B cell (primary cell): ENCODE data around the gene OR9Q1. TPM values are rescaled to one million over a fixed set of nuclear protein-coding genes. Genes with fewer than 3 reads are reported as not detected.

ENCODE experiments used
- ATAC-seq: fragments of 200-7000 bp; cut with Tn5 transposase; one replicate; pipeline ENCODE4 v1.10.0; 2021; ENCODE audit warnings: low read depth, mild to moderate bottlenecking, moderate number of reproducible peaks, moderate library complexity
- CTCF ChIA-PET: fragments of 350-600 bp; sonication (Branson Sonifier 250); formaldehyde crosslinking; loops from one replicate; lab custom pipeline; 2021; ENCODE audit warnings: antibody characterized with exemption, inconsistent platforms; lab: Charles Lee
- POLR2A ChIA-PET: fragments of 350-600 bp; sonication (Branson Sonifier 250); formaldehyde crosslinking; loops from one replicate; lab custom pipeline; 2021; ENCODE audit warnings: antibody characterized with exemption; lab: Charles Lee
- DNase-seq: peaks from one replicate; pipeline ENCODE4 v3.0.0; 2013
- H2AFZ ChIP-seq: 2 replicates; pipeline ENCODE4 v1.6.1; 2012; ENCODE audit warnings: mild to moderate bottlenecking, low read depth, low read length; ENCODE audit not compliant: insufficient read depth, poor library complexity, severe bottlenecking
- H3K27ac ChIP-seq, 2 donors: 1 replicate in 1 of 2; 2 replicates in 1 of 2; pipeline ENCODE4 v1.5.1; 2012 to 2013; ENCODE audit warnings: low read length in 2 of 2, mild to moderate bottlenecking in 2 of 2, moderate library complexity in 1 of 2
- H3K27me3 ChIP-seq, 4 experiments: fragments of 200-600 bp in 1 of 4; sonication (generic) in 1 of 4; replicated peaks in 1 of 4; 1 replicate in 2 of 4; 2 replicates in 2 of 4; pipeline versions ENCODE4 v1.6.1 to v1.7.0; 2013 to 2016; ENCODE audit warnings: low read length in 3 of 4, mild to moderate bottlenecking in 2 of 4, mixed read lengths in 1 of 4, moderate library complexity in 1 of 4; ENCODE audit not compliant: insufficient read depth in 4 of 4, control insufficient read depth in 3 of 4; ENCODE audit errors: control extremely low read depth in 1 of 4
- H3K36me3 ChIP-seq, 2 experiments: replicated peaks in 1 of 2; 1 replicate in 1 of 2; 2 replicates in 1 of 2; pipeline versions ENCODE4 v1.6.1 to v1.7.1; 2013; ENCODE audit warnings: low read length in 1 of 2; ENCODE audit not compliant: insufficient read depth in 2 of 2, control insufficient read depth in 1 of 2; ENCODE audit errors: control extremely low read depth in 1 of 2, extremely low read depth in 1 of 2
- H3K4me1 ChIP-seq, 2 donors: fragments of 200-600 bp in 1 of 2; sonication (generic) in 1 of 2; 1 replicate in 1 of 2; 2 replicates in 1 of 2; pipeline versions ENCODE4 v1.5.1 to v1.6.1; 2013 to 2017; ENCODE audit warnings: low read length in 2 of 2; ENCODE audit not compliant: control insufficient read depth in 2 of 2, insufficient read depth in 2 of 2
- H3K4me2 ChIP-seq: replicated peaks from 2 replicates; pipeline ENCODE3; 2012; ENCODE audit warnings: mild to moderate bottlenecking, low read depth, low read length; ENCODE audit not compliant: poor library complexity, severe bottlenecking
- H3K4me3 ChIP-seq, 5 experiments: fragments of 200-600 bp in 1 of 5; sonication (generic) in 1 of 5; 1 replicate in 3 of 5; 2 replicates in 2 of 5; pipeline versions ENCODE4 v1.5.1 to v1.7.0; 2011 to 2016; ENCODE audit warnings: low read length in 4 of 5, mild to moderate bottlenecking in 4 of 5, low read depth in 2 of 5, control low read depth in 1 of 5, moderate library complexity in 1 of 5; ENCODE audit not compliant: insufficient read depth in 1 of 5; ENCODE audit errors: control extremely low read depth in 1 of 5, extremely low read depth in 1 of 5
- H3K79me2 ChIP-seq: fragments of 200-600 bp; sonication (generic); one replicate; pipeline ENCODE4 v1.6.0; 2016; ENCODE audit warnings: low read length; ENCODE audit not compliant: control insufficient read depth, insufficient read depth
- H3K9ac ChIP-seq: fragments of 200-600 bp; sonication (generic); 2 replicates; pipeline ENCODE4 v1.6.1; 2017; ENCODE audit warnings: mild to moderate bottlenecking, low read length, moderate library complexity
- H3K9me3 ChIP-seq, 3 donors: one replicate each; pipeline versions ENCODE4 v1.6.1 to v1.7.1; 2013; ENCODE audit warnings: low read length in 2 of 3; ENCODE audit not compliant: control insufficient read depth in 2 of 3, insufficient read depth in 1 of 3; ENCODE audit errors: control extremely low read depth in 1 of 3
- H4K20me1 ChIP-seq: 2 replicates; pipeline ENCODE4 v1.6.0; 2012; ENCODE audit warnings: mild to moderate bottlenecking, low read length; ENCODE audit not compliant: insufficient read depth, control insufficient read depth, poor library complexity, severe bottlenecking
- H3K27ac Mint-ChIP-seq: one replicate; pipeline ENCODE4 v1.8.0; 2021; ENCODE audit warnings: mixed read lengths
- H3K27me3 Mint-ChIP-seq: one replicate; pipeline ENCODE4 v1.8.0; 2021; ENCODE audit warnings: mixed read lengths
- H3K4me1 Mint-ChIP-seq: one replicate; pipeline ENCODE4 v1.8.0; 2021; ENCODE audit warnings: mixed read lengths
- H3K4me3 Mint-ChIP-seq: one replicate; pipeline ENCODE4 v1.8.0; 2021; ENCODE audit warnings: mixed read lengths
- H3K9me3 Mint-ChIP-seq: one replicate; pipeline ENCODE4 v1.8.0; 2022; ENCODE audit warnings: mixed read lengths; ENCODE audit not compliant: insufficient read depth
- EZH2 ChIP-seq: IDR thresholded peaks from 2 replicates; pipeline ENCODE4 v1.6.1; 2012; ENCODE audit warnings: borderline replicate concordance, low read depth, mild to moderate bottlenecking, moderate library complexity, low read length; ENCODE audit not compliant: insufficient read depth, poor library complexity, severe bottlenecking
- WGBS: methylation state at CpG from one replicate; pipeline ENCODE4 v1.1.5; 2013; ENCODE audit warnings: missing lambda C conversion rate; ENCODE audit not compliant: insufficient coverage; 5-methylcytosine and 5-hydroxymethylcytosine counted together
- intact Hi-C: fragments of 100-400 bp; cut with micrococcal nuclease; formaldehyde crosslinking; loops from one replicate; pipeline ENCODE4 v1.10.0; 2022
- polyA plus RNA-seq: library from polyadenylated mRNA; depleted of rRNA; stranded (reverse); fragments of >200 nt; gene quantifications from 2 replicates; pipeline ENCODE4 v1.2.3, GENCODE V29; 2012
- total RNA-seq, 2 donors: library from RNA; stranded (reverse); fragments of 120-200 nt in 1 of 2; gene quantifications; 1 replicate in 1 of 2; 2 replicates in 1 of 2; pipeline versions ENCODE4 v1.2.3 to v1.2.4, GENCODE V29; 2013 to 2022
- TF ChIP-seq, protein P1 (sequence below): fragments of 200-600 bp; IDR thresholded peaks from one replicate; pipeline ENCODE4 v1.8.0; 2022; ENCODE audit warnings: antibody characterized with exemption, mild to moderate bottlenecking

The OR9Q1 gene
- total and polyA plus RNA-seq, 2 donors (not counting 1 experiment from before 2014, with no cell fraction given), result not detected

DNA sequence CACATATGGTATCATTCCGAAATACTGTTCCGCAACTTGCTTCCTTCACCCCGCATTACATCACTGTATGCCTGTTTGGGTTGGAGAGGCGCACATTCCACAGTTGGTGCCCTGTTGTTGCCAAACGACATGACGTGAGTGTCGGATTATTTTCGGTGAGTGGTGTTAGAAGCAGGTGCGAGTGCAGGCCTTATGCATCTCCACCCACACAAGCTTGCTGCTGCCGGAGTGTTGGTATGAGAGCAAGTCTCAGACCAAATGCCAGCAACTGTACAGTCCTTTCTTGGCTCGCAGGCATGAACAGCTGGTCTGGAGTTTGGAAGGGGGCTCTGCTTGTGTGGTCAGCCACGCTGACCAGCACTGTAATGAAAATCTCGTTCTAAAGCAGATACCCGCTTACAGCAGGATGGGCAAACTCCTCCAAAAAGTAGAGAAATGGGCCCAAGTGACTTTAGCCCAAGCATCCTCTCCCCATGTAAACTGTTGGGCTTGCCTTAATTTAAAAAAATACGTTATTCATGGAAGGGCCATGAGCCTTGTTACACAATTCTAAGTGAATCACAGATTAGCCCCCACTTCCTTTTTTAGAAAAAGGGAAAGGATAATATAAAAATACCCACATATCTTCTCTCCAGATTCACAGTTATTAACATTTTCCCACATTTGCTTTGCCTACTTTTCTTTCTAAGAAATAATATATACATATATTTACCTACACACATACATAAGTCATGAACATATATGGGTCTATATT lies 48.7 kb upstream of the OR9Q1 start:
- no peaks in the 10 kb centered on the region for H4K20me1 ChIP-seq
- ChIA-PET POLR2A (no interaction called here), CTCF (no interaction called here)
- no peaks in the 10 kb centered on the region for H3K79me2 ChIP-seq
- H3K27me3 ChIP-seq, result no peaks in the 10 kb centered on the region
- intact Hi-C loops, result no loop called here
- no peaks in the 10 kb centered on the region for H3K36me3 ChIP-seq
- Mint-ChIP-seq H3K27ac (no peak overlapping the region), H3K4me1 (no peaks in the 10 kb centered on the region), H3K4me3 (no peak overlapping the region), H3K9me3 (peaks cover 2% of the 10 kb centered on the region), H3K27me3 (peaks cover 18% of the 10 kb centered on the region)
- H2AFZ ChIP-seq, result no peak overlapping the region
- H3K4me1 ChIP-seq, result no peaks in the 10 kb centered on the region
- H3K9ac ChIP-seq, result no peak overlapping the region
- TF ChIP-seq, protein P1, sequence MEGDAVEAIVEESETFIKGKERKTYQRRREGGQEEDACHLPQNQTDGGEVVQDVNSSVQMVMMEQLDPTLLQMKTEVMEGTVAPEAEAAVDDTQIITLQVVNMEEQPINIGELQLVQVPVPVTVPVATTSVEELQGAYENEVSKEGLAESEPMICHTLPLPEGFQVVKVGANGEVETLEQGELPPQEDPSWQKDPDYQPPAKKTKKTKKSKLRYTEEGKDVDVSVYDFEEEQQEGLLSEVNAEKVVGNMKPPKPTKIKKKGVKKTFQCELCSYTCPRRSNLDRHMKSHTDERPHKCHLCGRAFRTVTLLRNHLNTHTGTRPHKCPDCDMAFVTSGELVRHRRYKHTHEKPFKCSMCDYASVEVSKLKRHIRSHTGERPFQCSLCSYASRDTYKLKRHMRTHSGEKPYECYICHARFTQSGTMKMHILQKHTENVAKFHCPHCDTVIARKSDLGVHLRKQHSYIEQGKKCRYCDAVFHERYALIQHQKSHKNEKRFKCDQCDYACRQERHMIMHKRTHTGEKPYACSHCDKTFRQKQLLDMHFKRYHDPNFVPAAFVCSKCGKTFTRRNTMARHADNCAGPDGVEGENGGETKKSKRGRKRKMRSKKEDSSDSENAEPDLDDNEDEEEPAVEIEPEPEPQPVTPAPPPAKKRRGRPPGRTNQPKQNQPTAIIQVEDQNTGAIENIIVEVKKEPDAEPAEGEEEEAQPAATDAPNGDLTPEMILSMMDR, result no peak
- TF ChIP-seq EZH2, result no peak
- H3K9me3 ChIP-seq, result no peaks in the 10 kb centered on the region
- no peak for DNase-seq
- no peak overlapping the region for H3K27ac ChIP-seq
- no peak for ATAC-seq
- WGBS, result over 99% methylated on average over 12 of the region's 15 CpGs
- no peak overlapping the region for H3K4me3 ChIP-seq
- H3K4me2 ChIP-seq, result no peak overlapping the region

DNA sequence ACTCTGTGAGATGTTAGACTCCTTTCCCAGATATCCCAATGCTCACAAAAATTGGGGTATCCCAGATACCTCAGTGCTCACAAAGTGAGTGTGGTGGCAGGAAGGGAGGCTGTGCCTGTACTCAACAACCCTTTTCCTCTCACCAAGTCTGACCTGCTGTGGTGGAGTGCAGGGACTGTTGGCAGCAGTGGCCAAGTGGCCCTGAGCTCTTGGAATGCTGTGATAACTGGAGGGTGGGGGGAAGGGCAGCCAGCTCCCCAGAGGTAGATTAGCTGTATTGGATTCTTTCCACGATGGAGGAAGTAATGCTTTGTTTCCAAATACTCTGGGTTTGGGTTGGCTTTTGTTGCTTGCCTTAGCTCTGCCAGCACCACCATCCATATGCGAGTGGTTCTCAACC lies 46.0 kb upstream of the OR9Q1 start:
- H3K4me2 ChIP-seq, result no peak overlapping the region
- peaks cover 14% of the 10 kb centered on the region for H3K27me3 Mint-ChIP-seq
- no peak overlapping the region for H2AFZ ChIP-seq
- H3K9me3 Mint-ChIP-seq, result no peaks in the 10 kb centered on the region
- no peak overlapping the region for H3K9ac ChIP-seq
- no peak for TF ChIP-seq EZH2
- TF ChIP-seq, protein P1, result no peak
- H3K27ac ChIP-seq, result no peak overlapping the region
- H3K36me3 ChIP-seq, result no peaks in the 10 kb centered on the region
- peaks cover 0 to 3% (median 0%) of the 10 kb centered on the region in 4 experiments for H3K27me3 ChIP-seq
- ChIA-PET POLR2A (no interaction called here), CTCF (no interaction called here)
- H4K20me1 ChIP-seq, result no peaks in the 10 kb centered on the region
- no peak overlapping the region for H3K4me3 ChIP-seq
- WGBS, result no CpG with 5 or more reads among the region's 2 CpGs
- intact Hi-C loops, result no loop called here
- no peak for DNase-seq
- no peaks in the 10 kb centered on the region for H3K79me2 ChIP-seq
- no peaks in the 10 kb centered on the region for H3K4me1 Mint-ChIP-seq
- H3K9me3 ChIP-seq, result no peaks in the 10 kb centered on the region
- no peaks in the 10 kb centered on the region for H3K4me1 ChIP-seq
- no peak overlapping the region for H3K27ac Mint-ChIP-seq
- no peak for ATAC-seq
- no peak overlapping the region for H3K4me3 Mint-ChIP-seq
